ENCODE results near the gene SLC39A11. TPM values are rescaled to one million over a fixed set of nuclear protein-coding genes. Genes with fewer than 3 reads are reported as not detected.

The SLC39A11 gene
- total and polyA plus RNA-seq, 2 of the 13 experiments (the other 11 are each of a cell fraction or from before 2014, with no cell fraction given) = 17.2 to 31.5 TPM

GRCh38 chr17:72985882-72986720 lies 106.4 kb downstream of the SLC39A11 start (continued):
- TF ChIP-seq FOXA1 (IDR thresholded peaks at IDR 0.05) (no peak), FOXA1 (CRISPR knock-in tag; IDR thresholded peaks at IDR 0.05) (no peak), ZBTB4 (CRISPR knock-in tag; IDR thresholded peaks at IDR 0.05; ENCODE audit: borderline replicate concordance) (no peak), ZNF790 (CRISPR knock-in tag; IDR thresholded peaks at IDR 0.05; ENCODE audit: borderline replicate concordance) (no peak), FOXJ3 (CRISPR knock-in tag; IDR thresholded peaks at IDR 0.05; ENCODE audit: borderline replicate concordance) (no peak), ZC3H13 (CRISPR knock-in tag; IDR thresholded peaks at IDR 0.05) (no peak), TEAD2 (CRISPR knock-in tag; IDR thresholded peaks at IDR 0.05) (no peak), ZBTB26 (CRISPR knock-in tag; IDR thresholded peaks at IDR 0.05; ENCODE audit: borderline replicate concordance) (0 out of 2 replicates have a peak, but pooled peaks have one; percentile 34), ZFP1 (CRISPR knock-in tag; IDR thresholded peaks at IDR 0.05) (no peak), GZF1 (CRISPR knock-in tag; IDR thresholded peaks at IDR 0.05) (no peak), ESRRA (CRISPR knock-in tag; IDR thresholded peaks at IDR 0.05; ENCODE audit: low read depth) (no peak), ZNF367 (CRISPR knock-in tag; IDR thresholded peaks at IDR 0.05; ENCODE audit: borderline replicate concordance) (no peak), CSRNP1 (CRISPR knock-in tag; IDR thresholded peaks at IDR 0.05) (no peak), ZNF274 (CRISPR knock-in tag; IDR thresholded peaks at IDR 0.05) (no peak), ZNF3 (CRISPR knock-in tag; IDR thresholded peaks at IDR 0.05) (no peak), ZBTB2 (CRISPR knock-in tag; IDR thresholded peaks at IDR 0.05; ENCODE audit: low read depth) (no peak), ZNF34 (CRISPR knock-in tag; IDR thresholded peaks at IDR 0.05; ENCODE audit: borderline replicate concordance) (no peak), LCORL (IDR thresholded peaks at IDR 0.05) (no peak), LCORL (CRISPR knock-in tag; IDR thresholded peaks at IDR 0.05) (peak; percentile 63), FOXA3 (CRISPR knock-in tag; IDR thresholded peaks at IDR 0.05) (peak; percentile 42), GPBP1L1 (CRISPR knock-in tag; IDR thresholded peaks at IDR 0.05) (no peak), TEAD3 (CRISPR knock-in tag; optimal IDR thresholded peaks at IDR 0.05; ENCODE audit: borderline replicate concordance) (no peak)

All from HepG2 (cell line).